CD4-positive, alpha-beta memory T cell (primary cell): ENCODE measurements around the gene SFSWAP. TPM values are rescaled to one million over a fixed set of nuclear protein-coding genes. Genes with fewer than 3 reads are reported as not detected.

Source experiments
- CTCF ChIA-PET: fragments of 350-600 bp; sonication (Branson Sonifier 250); formaldehyde crosslinking; loops from one replicate; lab custom pipeline; 2021; ENCODE audit warnings: inconsistent platforms; ENCODE audit not compliant: partially characterized antibody; lab: Charles Lee
- POLR2A ChIA-PET: fragments of 350-600 bp; sonication (Branson Sonifier 250); formaldehyde crosslinking; loops from one replicate; lab custom pipeline; 2021; ENCODE audit not compliant: partially characterized antibody; lab: Charles Lee
- DNase-seq, 5 donors: peaks; one replicate each; pipeline versions ENCODE4 v3.0.0 to v3.0.0-alpha.2; 2020 to 2022; ENCODE audit warnings: mixed read lengths in 1 of 5
- H3K27ac ChIP-seq: one replicate; pipeline ENCODE4 v1.7.0; 2013; ENCODE audit warnings: low read depth, low read length
- H3K27me3 ChIP-seq: 2 replicates; pipeline ENCODE4 v1.7.0; 2013; ENCODE audit warnings: mild to moderate bottlenecking, low read length, moderate library complexity; ENCODE audit not compliant: insufficient read depth
- H3K36me3 ChIP-seq: 2 replicates; pipeline ENCODE4 v1.7.0; 2013; ENCODE audit warnings: mild to moderate bottlenecking, low read length, moderate library complexity; ENCODE audit not compliant: insufficient read depth
- H3K4me1 ChIP-seq: 2 replicates; pipeline ENCODE4 v1.7.0; 2013; ENCODE audit warnings: mild to moderate bottlenecking, low read length, moderate library complexity; ENCODE audit not compliant: insufficient read depth
- H3K4me3 ChIP-seq, 2 donors: one replicate each; pipeline ENCODE4 v1.7.0; 2013; ENCODE audit warnings: low read length in 2 of 2, mild to moderate bottlenecking in 1 of 2
- H3K9me3 ChIP-seq, 2 donors: one replicate each; pipeline ENCODE4 v1.7.0; 2013; ENCODE audit warnings: low read length in 2 of 2, control low read depth in 1 of 2; ENCODE audit not compliant: control insufficient read depth in 1 of 2
- H3K27ac Mint-ChIP-seq, 7 donors: one replicate each; pipeline ENCODE4 v1.8.0; 2020 to 2021; ENCODE audit warnings: mixed read lengths in 7 of 7, mild to moderate bottlenecking in 6 of 7, inconsistent platforms in 3 of 7, moderate library complexity in 3 of 7
- H3K27me3 Mint-ChIP-seq, 2 donors: one replicate each; pipeline ENCODE4 v1.8.0; 2020 to 2021; ENCODE audit warnings: mixed read lengths in 2 of 2
- H3K36me3 Mint-ChIP-seq, 2 donors: one replicate each; pipeline ENCODE4 v1.8.0; 2020 to 2021; ENCODE audit warnings: mixed read lengths in 2 of 2, inconsistent platforms in 1 of 2, mild to moderate bottlenecking in 1 of 2
- H3K4me1 Mint-ChIP-seq, 4 donors: one replicate each; pipeline ENCODE4 v1.8.0; 2020 to 2021; ENCODE audit warnings: mixed read lengths in 4 of 4, mild to moderate bottlenecking in 1 of 4
- H3K4me3 Mint-ChIP-seq, 8 donors: one replicate each; pipeline ENCODE4 v1.8.0; 2020 to 2021; ENCODE audit warnings: mixed read lengths in 8 of 8, mild to moderate bottlenecking in 7 of 8, moderate library complexity in 6 of 8, inconsistent platforms in 3 of 8
- H3K9me3 Mint-ChIP-seq, 8 donors: one replicate each; pipeline ENCODE4 v1.8.0; 2020 to 2021; ENCODE audit warnings: mixed read lengths in 8 of 8, mild to moderate bottlenecking in 5 of 8, inconsistent platforms in 3 of 8, moderate library complexity in 1 of 8
- intact Hi-C: fragments of 100-400 bp; cut with micrococcal nuclease; formaldehyde crosslinking; loops from one replicate; pipeline ENCODE4 v1.15.1; 2023
- polyA plus RNA-seq, 2 donors: library from polyadenylated mRNA; unstranded; fragments of 300-500 nt; fragmentation: Illumina TruSeq; gene quantifications; one replicate each; pipeline ENCODE4 v1.2.3, GENCODE V29; 2021
- total RNA-seq, 2 experiments: library from RNA; stranded (reverse); gene quantifications; one replicate each; pipeline ENCODE4 v1.2.3, GENCODE V29; 2021

Gene SFSWAP
- total and polyA plus RNA-seq, 4 experiments from 2014 or later, result 9.8 to 96.8 (median 60.7) TPM

- H3K27me3 ChIP-seq, result no peaks in the 10 kb centered on the region
- no peaks in the 10 kb centered on the region for H3K9me3 ChIP-seq
- no peak overlapping the region for H3K27ac Mint-ChIP-seq
- H3K4me1 ChIP-seq, result no peaks in the 10 kb centered on the region
- H3K27ac ChIP-seq, result no peak overlapping the region
- no peak overlapping the region for H3K4me3 ChIP-seq
- ChIA-PET CTCF (interaction anchor here (1.5 kb wide), 1 partner anchor 69 kb away, joined by 3 read pairs; no protein-coding TSS in a partner anchor), POLR2A (no interaction called here)
- H3K9me3 Mint-ChIP-seq, result peaks cover 0 to 1% (median 0%) of the 10 kb centered on the region in 8 donors
- no peak overlapping the region for H3K4me3 Mint-ChIP-seq
- no peak for DNase-seq
- peaks cover 67% of the 10 kb centered on the region for H3K36me3 ChIP-seq
- peaks cover 56 to 80% of the 10 kb centered on the region in 2 donors for H3K36me3 Mint-ChIP-seq
- no peaks in the 10 kb centered on the region for H3K27me3 Mint-ChIP-seq
- intact Hi-C loops, result no loop called here
- H3K4me1 Mint-ChIP-seq, result peaks cover 0 to 4% (median 2%) of the 10 kb centered on the region in 4 donors
Observed at GRCh38 chr12:131761638-131762037, 50.7 kb downstream of the SFSWAP start.

GRCh38 chr12:131764738-131765137 is 53.8 kb downstream of the SFSWAP start:
- peaks cover 0 to 4% (median 0%) of the 10 kb centered on the region in 4 donors for H3K4me1 Mint-ChIP-seq
- ChIA-PET CTCF (no interaction called here), POLR2A (no interaction called here)

GRCh38 chr12:131765961-131766360 is 55.1 kb downstream of the SFSWAP start:
- ChIA-PET CTCF (no interaction called here), POLR2A (interaction anchor here (0.6 kb wide), 1 partner anchor 945 kb away, joined by 3 read pairs; no protein-coding TSS in a partner anchor)
- H3K27me3 ChIP-seq, result no peaks in the 10 kb centered on the region
- peaks cover 54 to 76% of the 10 kb centered on the region in 2 donors for H3K36me3 Mint-ChIP-seq
- H3K9me3 Mint-ChIP-seq, result peaks cover 0 to 3% (median 0%) of the 10 kb centered on the region in 8 donors
- no peak overlapping the region for H3K4me3 Mint-ChIP-seq
- H3K4me1 ChIP-seq, result no peaks in the 10 kb centered on the region
- H3K27ac ChIP-seq, result no peak overlapping the region
- DNase-seq, result no peak
- peaks cover 0 to 4% (median 0%) of the 10 kb centered on the region in 4 donors for H3K4me1 Mint-ChIP-seq
- H3K4me3 ChIP-seq, result no peak overlapping the region
- no peaks in the 10 kb centered on the region for H3K9me3 ChIP-seq
- no peaks in the 10 kb centered on the region for H3K27me3 Mint-ChIP-seq
- H3K27ac Mint-ChIP-seq, result peak overlapping the region in 1 of 7 donors; percentile 62
- intact Hi-C loops, result no loop called here
- H3K36me3 ChIP-seq, result peaks cover 61% of the 10 kb centered on the region

More at GRCh38 chr12:131764738-131765137, 53.8 kb downstream of the SFSWAP start:
- peaks cover 0 to 2% (median 0%) of the 10 kb centered on the region in 8 donors for H3K9me3 Mint-ChIP-seq
- Histone ChIP-seq H3K9me3 (no peaks in the 10 kb centered on the region), H3K27ac (no peak overlapping the region), H3K27me3 (no peaks in the 10 kb centered on the region), H3K36me3 (peaks cover 58% of the 10 kb centered on the region), H3K4me1 (no peaks in the 10 kb centered on the region), H3K4me3 (no peak overlapping the region)
- intact Hi-C loops, result no loop called here
- H3K27ac Mint-ChIP-seq, result no peak overlapping the region
- H3K27me3 Mint-ChIP-seq, result no peaks in the 10 kb centered on the region
- H3K4me3 Mint-ChIP-seq, result no peak overlapping the region
- H3K36me3 Mint-ChIP-seq, result peaks cover 55 to 74% of the 10 kb centered on the region in 2 donors
- no peak for DNase-seq

GRCh38 chr12:131766382-131767107 is 55.7 kb downstream of the SFSWAP start:
- ChIA-PET CTCF (no interaction called here), POLR2A (interaction anchor here (0.6 kb wide), 1 partner anchor 946 kb away, joined by 3 read pairs; no protein-coding TSS in a partner anchor)
- no peaks in the 10 kb centered on the region for H3K9me3 ChIP-seq
- Mint-ChIP-seq H3K9me3 (peaks cover 0 to 3% (median 0%) of the 10 kb centered on the region in 8 donors), H3K36me3 (peaks cover 52 to 74% of the 10 kb centered on the region in 2 donors), H3K4me1 (no peaks in the 10 kb centered on the region), H3K27me3 (no peaks in the 10 kb centered on the region), H3K4me3 (peak overlapping the region in 1 of 8 donors; percentile 27), H3K27ac (peak overlapping the region in 1 of 7 donors; percentile 62)
- no peaks in the 10 kb centered on the region for H3K27me3 ChIP-seq
- intact Hi-C loops, result no loop called here
- H3K4me1 ChIP-seq, result no peaks in the 10 kb centered on the region
- H3K36me3 ChIP-seq, result peaks cover 61% of the 10 kb centered on the region
- no peak overlapping the region for H3K4me3 ChIP-seq
- DNase-seq, result no peak
- H3K27ac ChIP-seq, result no peak overlapping the region

- CTCF ChIA-PET, result no interaction called here
- Mint-ChIP-seq H3K4me1 (peaks cover 13 to 27% (median 17%) of the 10 kb centered on the region in 4 donors), H3K27ac (no peak overlapping the region), H3K36me3 (peaks cover 47 to 83% of the 10 kb centered on the region in 2 donors), H3K4me3 (no peak overlapping the region), H3K27me3 (no peaks in the 10 kb centered on the region), H3K9me3 (peaks cover 0 to 3% (median 0%) of the 10 kb centered on the region in 8 donors)
- no peak for DNase-seq
- no peaks in the 10 kb centered on the region for H3K4me1 ChIP-seq
- H3K36me3 ChIP-seq, result peaks cover 43% of the 10 kb centered on the region
- H3K9me3 ChIP-seq, result no peaks in the 10 kb centered on the region
- no peak overlapping the region for H3K4me3 ChIP-seq
- POLR2A ChIA-PET, result no interaction called here
- intact Hi-C loops, result no loop called here
- H3K27me3 ChIP-seq, result no peaks in the 10 kb centered on the region
- no peak overlapping the region for H3K27ac ChIP-seq
Observed at GRCh38 chr12:131770120-131770519, 59.2 kb downstream of the SFSWAP start.

- Mint-ChIP-seq H3K27me3 (no peaks in the 10 kb centered on the region), H3K36me3 (peaks cover 39 to 78% of the 10 kb centered on the region in 2 donors), H3K4me3 (no peak overlapping the region), H3K27ac (no peak overlapping the region), H3K9me3 (peaks cover 0 to 3% (median 0%) of the 10 kb centered on the region in 8 donors), H3K4me1 (peaks cover 17 to 40% (median 25%) of the 10 kb centered on the region in 4 donors)
- no peak for DNase-seq
- Histone ChIP-seq H3K4me3 (no peak overlapping the region), H3K27ac (no peak overlapping the region), H3K9me3 (no peaks in the 10 kb centered on the region), H3K36me3 (peaks cover 25% of the 10 kb centered on the region), H3K27me3 (no peaks in the 10 kb centered on the region), H3K4me1 (peaks cover 9% of the 10 kb centered on the region)
- POLR2A ChIA-PET, result no interaction called here
- CTCF ChIA-PET, result no interaction called here
- intact Hi-C loops, result no loop called here
Observed at GRCh38 chr12:131771965-131772364, 61.1 kb downstream of the SFSWAP start.

- Histone ChIP-seq H3K4me3 (no peak overlapping the region), H3K36me3 (peaks cover 28% of the 10 kb centered on the region), H3K4me1 (peaks cover 9% of the 10 kb centered on the region), H3K27me3 (no peaks in the 10 kb centered on the region), H3K27ac (no peak overlapping the region), H3K9me3 (no peaks in the 10 kb centered on the region)
- POLR2A ChIA-PET, result interaction anchor here (0.7 to 1.1 kb wide), 3 partner anchors 13 to 43 kb away, joined by 3 to 5 read pairs (median 3); no protein-coding TSS in a partner anchor
- no peak for DNase-seq
- intact Hi-C loops, result no loop called here
- H3K4me3 Mint-ChIP-seq, result peak overlapping the region in 5 of 8 donors; percentile 0 to 26 (median 21)
- peaks cover 40 to 82% of the 10 kb centered on the region in 2 donors for H3K36me3 Mint-ChIP-seq
- CTCF ChIA-PET, result interaction anchor here (1.0 kb wide), 1 partner anchor 26 kb away, joined by 4 read pairs; no protein-coding TSS in a partner anchor
- H3K4me1 Mint-ChIP-seq, result peaks cover 20 to 40% (median 25%) of the 10 kb centered on the region in 4 donors
- no peaks in the 10 kb centered on the region for H3K27me3 Mint-ChIP-seq
- peak overlapping the region; percentile 53 to 85 (median 71) for H3K27ac Mint-ChIP-seq
- peaks cover 0 to 3% (median 0%) of the 10 kb centered on the region in 8 donors for H3K9me3 Mint-ChIP-seq
Observed at GRCh38 chr12:131773582-131774221, 62.8 kb downstream of the SFSWAP start.
